ENCODE measurements around the gene PRMT2. TPM values are rescaled to one million over a fixed set of nuclear protein-coding genes. Genes with fewer than 3 reads are reported as not detected.
A peak's percentile ranks its signal among the peaks of the same experiment; 100 is the strongest.

Gene PRMT2
- total RNA-seq, 2 donors from 2014 or later: 60.9 to 67.8 TPM

DNA sequence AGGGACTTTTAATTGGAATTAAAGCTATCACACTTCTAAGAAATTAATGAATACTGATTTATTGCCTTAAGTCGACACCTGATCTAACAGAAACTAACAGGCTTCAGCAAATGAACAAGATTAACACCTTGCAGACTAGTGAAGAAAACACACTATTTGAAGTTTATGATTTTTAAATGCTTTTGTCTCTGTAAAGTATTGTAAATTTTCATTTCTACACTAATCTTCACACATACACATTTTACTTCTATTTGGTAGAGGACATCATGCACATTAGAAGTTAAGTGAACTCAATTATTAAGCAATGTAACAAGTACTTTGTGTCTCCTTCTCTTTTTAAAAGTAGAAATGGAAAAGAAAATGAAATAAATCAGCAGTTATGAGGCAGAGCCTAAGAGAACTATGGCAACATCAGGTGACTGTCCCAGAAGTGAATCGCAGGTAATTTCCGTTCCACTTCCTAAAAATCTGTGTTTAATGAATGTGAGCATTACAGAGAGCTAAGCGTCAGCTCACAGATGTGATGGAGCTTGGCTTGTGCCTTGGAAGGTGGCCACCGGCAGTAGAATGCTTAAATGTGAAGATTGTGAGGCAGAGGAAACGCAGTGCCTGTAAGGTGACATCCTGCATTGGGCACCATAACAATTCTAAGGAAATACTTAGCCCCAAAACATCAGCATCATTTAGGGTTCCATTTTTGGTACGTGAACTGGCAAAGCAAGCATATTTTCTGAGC is 1.2 kb downstream of the PRMT2 start:
- Histone ChIP-seq H3K4me3 (peak overlapping the region; percentile 60), H3K27ac (peak overlapping the region; percentile 97), H3K4me1 (no peaks in the 10 kb centered on the region), H3K36me3 (no peaks in the 10 kb centered on the region), H3K27me3 (no peaks in the 10 kb centered on the region), H3K9me3 (no peaks in the 10 kb centered on the region), H3K9ac (ENCODE audit: low read depth in 2 of 2, low read length in 2 of 2) (peak overlapping the region in 1 of 2 donors; percentile 87)
- intact Hi-C loops (cut with DNase I): no loop called here
- TF ChIP-seq, protein P1, sequence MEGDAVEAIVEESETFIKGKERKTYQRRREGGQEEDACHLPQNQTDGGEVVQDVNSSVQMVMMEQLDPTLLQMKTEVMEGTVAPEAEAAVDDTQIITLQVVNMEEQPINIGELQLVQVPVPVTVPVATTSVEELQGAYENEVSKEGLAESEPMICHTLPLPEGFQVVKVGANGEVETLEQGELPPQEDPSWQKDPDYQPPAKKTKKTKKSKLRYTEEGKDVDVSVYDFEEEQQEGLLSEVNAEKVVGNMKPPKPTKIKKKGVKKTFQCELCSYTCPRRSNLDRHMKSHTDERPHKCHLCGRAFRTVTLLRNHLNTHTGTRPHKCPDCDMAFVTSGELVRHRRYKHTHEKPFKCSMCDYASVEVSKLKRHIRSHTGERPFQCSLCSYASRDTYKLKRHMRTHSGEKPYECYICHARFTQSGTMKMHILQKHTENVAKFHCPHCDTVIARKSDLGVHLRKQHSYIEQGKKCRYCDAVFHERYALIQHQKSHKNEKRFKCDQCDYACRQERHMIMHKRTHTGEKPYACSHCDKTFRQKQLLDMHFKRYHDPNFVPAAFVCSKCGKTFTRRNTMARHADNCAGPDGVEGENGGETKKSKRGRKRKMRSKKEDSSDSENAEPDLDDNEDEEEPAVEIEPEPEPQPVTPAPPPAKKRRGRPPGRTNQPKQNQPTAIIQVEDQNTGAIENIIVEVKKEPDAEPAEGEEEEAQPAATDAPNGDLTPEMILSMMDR (IDR thresholded peaks at IDR 0.05): no peak
- DNase-seq: no peak

DNA sequence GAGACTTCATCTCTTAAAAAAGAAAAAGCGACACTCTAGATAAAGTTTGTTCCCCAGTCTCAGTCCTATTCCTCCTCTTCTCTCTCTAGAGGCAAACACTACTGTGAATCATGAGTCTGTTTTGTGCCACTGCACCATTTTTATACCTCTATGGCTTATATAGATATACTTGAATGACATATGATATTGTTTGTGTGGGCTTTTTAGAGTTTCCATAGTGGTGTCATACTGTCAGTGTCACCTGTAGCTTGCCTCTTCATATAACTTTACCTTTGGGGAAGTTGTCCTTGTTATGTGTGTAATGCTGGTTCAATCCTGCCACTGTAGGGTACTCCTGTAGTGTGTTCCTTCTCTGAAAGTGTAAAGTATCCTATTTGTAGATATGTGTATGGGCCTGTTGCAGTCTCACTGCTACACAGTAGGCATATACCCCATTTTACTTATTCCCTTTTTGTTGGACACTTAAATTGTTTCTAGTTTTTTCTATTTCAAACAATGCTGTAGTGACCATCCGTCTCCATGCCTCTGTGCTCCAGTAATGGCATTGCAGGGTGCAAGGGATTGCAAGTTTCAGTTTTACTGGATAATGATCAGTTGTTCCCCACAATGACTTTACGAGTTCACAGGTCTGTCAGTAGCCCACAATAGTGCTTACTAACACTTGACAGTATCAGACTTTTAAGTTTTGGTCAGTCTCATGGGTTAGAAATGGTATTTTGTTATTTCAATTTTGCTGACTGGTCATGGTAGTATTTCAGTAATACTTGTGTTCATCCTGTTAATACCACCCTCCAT is 2.7 kb downstream of the PRMT2 start:
- H3K36me3 ChIP-seq: no peaks in the 10 kb centered on the region
- no peaks in the 10 kb centered on the region for H3K9me3 ChIP-seq
- H3K4me3 ChIP-seq: no peak overlapping the region
- intact Hi-C loops (cut with DNase I): no loop called here
- H3K4me1 ChIP-seq: no peaks in the 10 kb centered on the region
- no peak overlapping the region for H3K9ac ChIP-seq (ENCODE audit: low read depth in 2 of 2, low read length in 2 of 2)
- TF ChIP-seq, protein P1 (IDR thresholded peaks at IDR 0.05): no peak
- no peaks in the 10 kb centered on the region for H3K27me3 ChIP-seq
- H3K27ac ChIP-seq: no peak overlapping the region
- DNase-seq: no peak

GRCh38 chr21:46639489-46640386 is 4.3 kb downstream of the PRMT2 start:
- Histone ChIP-seq H3K36me3 (peaks cover 3% of the 10 kb centered on the region), H3K4me3 (no peak overlapping the region), H3K9me3 (no peaks in the 10 kb centered on the region), H3K4me1 (no peaks in the 10 kb centered on the region), H3K27me3 (no peaks in the 10 kb centered on the region), H3K27ac (no peak overlapping the region), H3K9ac (ENCODE audit: low read depth in 2 of 2, low read length in 2 of 2) (no peak overlapping the region)
- no peak for DNase-seq
- intact Hi-C loops (cut with DNase I): no loop called here
- TF ChIP-seq, protein P1 (IDR thresholded peaks at IDR 0.05): no peak

DNA sequence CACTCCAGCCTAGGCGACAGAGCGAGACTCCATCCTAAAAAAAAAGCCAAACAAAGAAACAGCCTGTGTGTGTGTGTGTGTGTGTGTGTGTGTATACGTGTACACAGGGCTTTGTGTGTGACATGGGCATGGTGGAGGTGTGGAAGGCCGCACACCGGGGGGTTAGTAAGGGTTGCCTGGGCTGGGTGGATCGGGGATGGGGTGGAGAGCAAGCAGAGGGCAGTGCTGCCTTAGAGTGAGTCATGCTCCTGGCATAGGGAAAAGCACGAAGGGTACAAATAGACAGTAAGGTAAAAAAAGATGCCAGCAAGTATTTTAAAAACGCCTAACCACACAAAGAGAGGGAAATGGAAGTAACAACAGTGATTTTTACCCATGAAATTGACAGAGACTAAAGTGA is 6.2 kb downstream of the PRMT2 start:
- H3K27ac ChIP-seq: no peak overlapping the region
- no peak overlapping the region for H3K4me3 ChIP-seq
- H3K9me3 ChIP-seq: no peaks in the 10 kb centered on the region
- DNase-seq: no peak
- no peak overlapping the region for H3K9ac ChIP-seq (ENCODE audit: low read depth in 2 of 2, low read length in 2 of 2)
- H3K36me3 ChIP-seq: peaks cover 3% of the 10 kb centered on the region
- H3K27me3 ChIP-seq: no peaks in the 10 kb centered on the region
- no peaks in the 10 kb centered on the region for H3K4me1 ChIP-seq
- TF ChIP-seq, protein P1 (IDR thresholded peaks at IDR 0.05): no peak
- intact Hi-C loops (cut with DNase I): no loop called here

Measured in colonic mucosa (tissue), 4 donors.